Colonic mucosa (tissue), 4 donors: ENCODE data around the gene PRKAB1. TPM values are rescaled to one million over a fixed set of nuclear protein-coding genes. Genes with fewer than 3 reads are reported as not detected.

ENCODE experiments used
- DNase-seq: peaks from one replicate; pipeline ENCODE4 v3.0.0-alpha.2; 2020
- H3K27ac ChIP-seq: fragments of 200-600 bp; one replicate; pipeline ENCODE4 v1.8.0; 2021
- H3K27me3 ChIP-seq: fragments of 200-600 bp; one replicate; pipeline ENCODE4 v1.8.0; 2021
- H3K36me3 ChIP-seq: fragments of 200-600 bp; one replicate; pipeline ENCODE4 v1.8.0; 2021
- H3K4me1 ChIP-seq: fragments of 200-600 bp; one replicate; pipeline ENCODE4 v1.8.0; 2021; ENCODE audit warnings: mild to moderate bottlenecking
- H3K4me3 ChIP-seq: fragments of 200-600 bp; one replicate; pipeline ENCODE4 v1.8.0; 2021
- H3K9ac ChIP-seq, 2 donors: one replicate each; pipeline ENCODE4 v1.7.0; 2013; ENCODE audit warnings: control low read depth in 2 of 2, low read depth in 2 of 2, low read length in 2 of 2
- H3K9me3 ChIP-seq: fragments of 200-600 bp; one replicate; pipeline ENCODE4 v1.8.0; 2021
- CTCF ChIP-seq: fragments of 200-600 bp; IDR thresholded peaks from one replicate; pipeline ENCODE4 v1.8.0; 2022; ENCODE audit warnings: antibody characterized with exemption, mild to moderate bottlenecking
- intact Hi-C: fragments of 100-400 bp; cut with DNase I; formaldehyde crosslinking; loops from one replicate; pipeline ENCODE4 v1.14.1; 2022
- microRNA-seq: library from miRNA; unstranded; fragments of <30 nt; microRNA quantifications from one replicate; pipeline ENCODE4, GENCODE V29; 2019
- total RNA-seq, 2 donors: library from RNA; stranded (reverse); fragmentation: NEBNext Ultra II Directional in 1 of 2; extraction: Animal tissue kit (Norgen Biotek cat#: 25700) in 1 of 2; gene quantifications; one replicate each; pipeline ENCODE4 v1.2.1, GENCODE V29; 2021
- donor health status: healthy.
- donor health status: DM: no; HTN: no; CAD: no.
- donor health status: DM: no; HTN: no; CAD: no.

Gene PRKAB1
- total RNA-seq, 2 donors from 2014 or later: 70.4 to 76.7 TPM

GRCh38 chr12:119728444-119728745 lies 60.5 kb downstream of the PRKAB1 start:
- no peak overlapping the region for H3K9ac ChIP-seq
- DNase-seq: no peak
- H3K4me1 ChIP-seq: no peaks in the 10 kb centered on the region
- TF ChIP-seq CTCF: no peak
- H3K9me3 ChIP-seq: no peaks in the 10 kb centered on the region
- intact Hi-C loops: no loop called here
- no peaks in the 10 kb centered on the region for H3K36me3 ChIP-seq
- no peaks in the 10 kb centered on the region for H3K27me3 ChIP-seq
- H3K27ac ChIP-seq: no peak overlapping the region
- no peak overlapping the region for H3K4me3 ChIP-seq

- intact Hi-C loops: no loop called here
- Histone ChIP-seq H3K4me3 (no peak overlapping the region), H3K27me3 (no peaks in the 10 kb centered on the region), H3K9ac (no peak overlapping the region), H3K27ac (no peak overlapping the region), H3K9me3 (no peaks in the 10 kb centered on the region), H3K36me3 (no peaks in the 10 kb centered on the region), H3K4me1 (no peaks in the 10 kb centered on the region)
- no peak for TF ChIP-seq CTCF
- DNase-seq: no peak
These were observed 61.9 kb downstream of the PRKAB1 start for GRCh38 chr12:119729871-119730270.

- TF ChIP-seq CTCF: no peak
- Histone ChIP-seq H3K27ac (no peak overlapping the region), H3K36me3 (no peaks in the 10 kb centered on the region), H3K9me3 (no peaks in the 10 kb centered on the region), H3K4me3 (no peak overlapping the region), H3K27me3 (no peaks in the 10 kb centered on the region), H3K9ac (no peak overlapping the region), H3K4me1 (no peaks in the 10 kb centered on the region)
- DNase-seq: no peak
- intact Hi-C loops: no loop called here
These were observed 62.4 kb downstream of the PRKAB1 start for GRCh38 chr12:119730381-119730780.

Small RNA genes lying within 50 kb of the gene (microRNA-seq; reads per million reads assigned to microRNA genes)
- not detected for gene MIR1178

Other genes starting within 250 kb of the PRKAB1 start
- under 1 TPM; 0.10 to 0.13 TPM for gene TMEM233, start 74.4 kb upstream of the PRKAB1 start, total RNA-seq
- gene CIT, start 209.2 kb downstream of the PRKAB1 start, total RNA-seq: 10 to 100 TPM; 12.6 to 42.4 TPM